Uterus (tissue), 4 donors: ENCODE results near the gene FSCN2. TPM values are rescaled to one million over a fixed set of nuclear protein-coding genes. Genes with fewer than 3 reads are reported as not detected.
A peak's percentile ranks its signal among the peaks of the same experiment; 100 is the strongest.

Source experiments
- DNase-seq, 2 donors: peaks; one replicate each; pipeline ENCODE4 v3.0.0-alpha.2; 2019 to 2020
- H3K27ac ChIP-seq, 2 donors: fragments of 200-600 bp; sonication (generic); 1 replicate in 1 of 2; 2 replicates in 1 of 2; pipeline ENCODE4 v1.5.1; 2016 to 2018
- H3K27me3 ChIP-seq, 2 donors: fragments of 200-600 bp; sonication (generic); one replicate each; pipeline ENCODE4 v1.5.1; 2018 to 2019; ENCODE audit warnings: control low read depth in 1 of 2
- H3K36me3 ChIP-seq, 2 donors: fragments of 200-600 bp; sonication (generic); one replicate each; pipeline ENCODE4 v1.5.1; 2019; ENCODE audit warnings: control low read depth in 1 of 2
- H3K4me1 ChIP-seq, 2 donors: fragments of 200-600 bp; sonication (generic); one replicate each; pipeline ENCODE4 v1.5.1; 2018 to 2019; ENCODE audit warnings: control low read depth in 1 of 2
- H3K4me3 ChIP-seq, 2 donors: fragments of 200-600 bp; sonication (generic); 1 replicate in 1 of 2; 2 replicates in 1 of 2; pipeline ENCODE4 v1.5.1; 2018 to 2019; ENCODE audit warnings: mild to moderate bottlenecking in 1 of 2
- H3K9me3 ChIP-seq, 2 donors: fragments of 200-600 bp; sonication (generic); one replicate each; pipeline ENCODE4 v1.5.1; 2019; ENCODE audit warnings: control low read depth in 1 of 2
- CTCF ChIP-seq, 4 experiments: fragments of 200-600 bp in 2 of 4; fragments of 450-650 bp in 2 of 4; sonication (generic) in 2 of 4; IDR thresholded peaks; one replicate each; pipeline ENCODE4 v1.5.1; 2016 to 2019; ENCODE audit warnings: antibody characterized with exemption in 4 of 4, mild to moderate bottlenecking in 2 of 4, moderate library complexity in 1 of 4
- POLR2A ChIP-seq, 2 donors: fragments of 450-650 bp; IDR thresholded peaks; one replicate each; pipeline ENCODE4 v1.6.1; 2016; ENCODE audit warnings: antibody characterized with exemption in 2 of 2, mild to moderate bottlenecking in 1 of 2, moderate library complexity in 1 of 2
- intact Hi-C: fragments of 100-400 bp; cut with DNase I; formaldehyde crosslinking; loops from one replicate; pipeline ENCODE4 v1.15.1; 2023; ENCODE audit warnings: low total_unique reads
- total RNA-seq, 4 donors: library from RNA; depleted of rRNA in 3 of 4; stranded (reverse); fragments of >200 nt in 3 of 4; gene quantifications; one replicate each; pipeline versions ENCODE4 v1.1.0 to v1.2.4, GENCODE V29; 2014 to 2023
- donor health status: DM: yes; HTN: yes; CAD: no.

The FSCN2 gene
- total RNA-seq, 4 donors from 2014 or later = 5.0 to 7.4 TPM; not detected in 2

DNA sequence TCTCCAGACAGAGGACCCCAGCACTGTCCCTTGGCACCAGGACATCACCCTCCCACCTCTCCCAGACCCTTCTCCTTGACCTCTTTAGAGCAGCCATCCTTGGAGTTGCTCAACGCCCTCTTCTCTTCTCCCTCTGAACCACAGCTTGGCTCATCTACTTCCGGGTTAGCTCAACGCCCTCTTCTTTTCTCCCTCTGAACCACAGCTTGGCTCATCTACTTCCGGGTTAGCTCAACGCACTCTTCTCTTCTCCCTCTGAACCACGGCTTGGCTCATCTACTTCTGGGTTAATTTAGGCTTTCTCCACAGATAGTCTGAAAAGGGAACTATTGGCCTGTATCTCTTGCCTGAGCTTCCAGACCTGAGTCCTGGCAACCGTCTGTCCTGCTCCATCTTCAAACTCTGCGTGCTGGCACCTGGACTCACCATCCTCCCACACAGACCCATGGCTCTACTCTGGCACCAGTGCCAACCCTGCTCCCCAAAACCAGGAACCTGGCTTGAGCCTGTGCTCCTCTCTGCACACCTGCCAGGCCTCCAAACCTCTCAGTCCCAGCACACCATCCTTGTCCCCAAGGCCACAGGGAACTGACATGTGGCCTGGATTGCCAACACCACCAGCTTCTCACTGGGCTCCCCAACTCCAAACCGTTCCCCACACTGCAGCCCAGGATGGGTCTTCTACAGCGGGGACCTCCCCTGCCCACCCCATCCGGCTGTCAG lies 49.3 kb downstream of the FSCN2 start:
- H3K4me3 ChIP-seq = no peak overlapping the region
- no peaks in the 10 kb centered on the region for H3K4me1 ChIP-seq
- H3K36me3 ChIP-seq = no peaks in the 10 kb centered on the region
- TF ChIP-seq CTCF (IDR thresholded peaks at IDR 0.05) = no peak
- TF ChIP-seq POLR2A (IDR thresholded peaks at IDR 0.05) = no peak
- H3K9me3 ChIP-seq = no peaks in the 10 kb centered on the region
- H3K27ac ChIP-seq = peak overlapping the region in 1 of 2 donors; percentile 52
- intact Hi-C loops = no loop called here
- DNase-seq = peak in 1 of 2 donors; percentile 55
- H3K27me3 ChIP-seq = no peaks in the 10 kb centered on the region

DNA sequence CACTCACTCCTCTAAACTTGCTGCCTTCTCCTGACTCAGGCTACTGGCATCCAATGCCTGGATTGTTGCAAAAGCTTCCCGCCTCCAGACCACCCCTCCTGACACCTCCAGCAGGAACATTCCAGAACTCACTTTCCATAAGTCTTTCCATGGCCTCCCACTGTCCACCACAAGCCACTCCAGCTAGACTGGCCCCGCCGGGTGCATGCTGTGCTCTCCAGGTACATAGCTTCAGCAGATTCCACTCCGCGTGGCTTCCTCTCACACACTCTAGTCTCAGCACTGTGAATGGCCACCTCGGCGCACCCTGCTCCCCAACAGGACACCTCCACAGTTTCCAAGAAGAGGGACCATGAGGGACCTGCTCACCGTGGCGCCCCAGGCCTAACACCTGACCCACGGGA lies 49.9 kb downstream of the FSCN2 start:
- no peaks in the 10 kb centered on the region for H3K27me3 ChIP-seq
- H3K27ac ChIP-seq = no peak overlapping the region
- intact Hi-C loops = no loop called here
- H3K4me1 ChIP-seq = no peaks in the 10 kb centered on the region
- TF ChIP-seq CTCF (IDR thresholded peaks at IDR 0.05) = no peak
- no peak for TF ChIP-seq POLR2A (IDR thresholded peaks at IDR 0.05)
- no peaks in the 10 kb centered on the region for H3K36me3 ChIP-seq
- no peak for DNase-seq
- H3K4me3 ChIP-seq = no peak overlapping the region
- no peaks in the 10 kb centered on the region for H3K9me3 ChIP-seq

GRCh38 chr17:81578561-81579225 lies 50.5 kb downstream of the FSCN2 start:
- intact Hi-C loops = no loop called here
- no peak overlapping the region for H3K27ac ChIP-seq

DNA sequence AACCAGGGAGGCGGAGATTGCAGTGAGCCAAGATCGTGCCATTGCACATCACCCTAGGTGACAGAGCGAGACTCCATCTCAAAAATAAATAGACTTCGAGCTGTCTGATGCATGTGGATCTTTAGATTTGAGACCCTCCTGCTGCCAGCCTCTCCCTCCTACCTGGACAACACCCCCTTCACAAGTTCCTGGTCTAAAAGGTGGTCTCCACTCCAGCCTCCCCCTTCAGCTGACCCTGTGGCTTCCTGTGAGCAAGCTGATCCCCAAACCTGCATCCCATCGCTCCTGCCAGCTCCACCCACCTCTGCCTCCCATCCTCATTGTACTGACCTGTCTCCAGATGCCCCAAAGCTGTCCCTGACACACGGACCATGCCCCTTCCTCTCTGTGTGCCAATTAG lies 51.1 kb downstream of the FSCN2 start:
- Histone ChIP-seq H3K4me1 (no peaks in the 10 kb centered on the region), H3K27me3 (no peaks in the 10 kb centered on the region), H3K27ac (no peak overlapping the region), H3K36me3 (no peaks in the 10 kb centered on the region), H3K9me3 (no peaks in the 10 kb centered on the region), H3K4me3 (no peak overlapping the region)
- TF ChIP-seq CTCF (IDR thresholded peaks at IDR 0.05) = no peak
- no peak for TF ChIP-seq POLR2A (IDR thresholded peaks at IDR 0.05)
- intact Hi-C loops = no loop called here
- no peak for DNase-seq

More at GRCh38 chr17:81578561-81579225, 50.5 kb downstream of the FSCN2 start:
- Histone ChIP-seq H3K9me3 (no peaks in the 10 kb centered on the region), H3K4me1 (no peaks in the 10 kb centered on the region), H3K36me3 (no peaks in the 10 kb centered on the region), H3K27me3 (no peaks in the 10 kb centered on the region), H3K4me3 (no peak overlapping the region)
- TF ChIP-seq CTCF (IDR thresholded peaks at IDR 0.05) (no peak), POLR2A (IDR thresholded peaks at IDR 0.05) (no peak)
- DNase-seq = no peak

GRCh38 chr17:81579821-81580321 lies 51.7 kb downstream of the FSCN2 start:
- no peaks in the 10 kb centered on the region for H3K27me3 ChIP-seq
- H3K4me1 ChIP-seq = no peaks in the 10 kb centered on the region
- H3K27ac ChIP-seq = no peak overlapping the region
- intact Hi-C loops = no loop called here
- H3K36me3 ChIP-seq = no peaks in the 10 kb centered on the region
- no peaks in the 10 kb centered on the region for H3K9me3 ChIP-seq
- no peak for DNase-seq
- no peak overlapping the region for H3K4me3 ChIP-seq
- TF ChIP-seq POLR2A (IDR thresholded peaks at IDR 0.05) = no peak
- TF ChIP-seq CTCF (IDR thresholded peaks at IDR 0.05) = no peak
